Measurements from ENCODE around the gene ZCCHC4.

The ZCCHC4 gene

GRCh38 chr4:25299476-25300203 is 12.9 kb upstream of the ZCCHC4 start (continued):
- TF ChIP-seq ZSCAN18 (tag by site-specific recombination; IDR thresholded peaks at IDR 0.05): no peak
- no peak for TF ChIP-seq ZNF211 (tag by site-specific recombination; IDR thresholded peaks at IDR 0.05; ENCODE audit: low read depth)
- no peak for TF ChIP-seq SP3 (tag by site-specific recombination; IDR thresholded peaks at IDR 0.05)
- no peak for TF ChIP-seq ZNF24 (tag by site-specific recombination; IDR thresholded peaks at IDR 0.05)
- TF ChIP-seq ZFP69B (tag by site-specific recombination; IDR thresholded peaks at IDR 0.05): no peak
- TF ChIP-seq ZNF501 (tag by site-specific recombination; IDR thresholded peaks at IDR 0.05): no peak
- TF ChIP-seq ZNF366 (tag by site-specific recombination; conservative IDR thresholded peaks at IDR 0.05): no peak
- TF ChIP-seq ZNF521 (tag by site-specific recombination; IDR thresholded peaks at IDR 0.05): no peak

- H3K4me1 ChIP-seq (ENCODE audit: control insufficient read depth, insufficient read depth, low read length): no peaks in the 10 kb centered on the region
- no peaks in the 10 kb centered on the region for H3K36me3 ChIP-seq (ENCODE audit: control insufficient read depth in 2 of 2, insufficient read depth in 1 of 2, low read length in 2 of 2)
- CTCF ChIA-PET: interaction anchor here (1.4 kb wide), 1 partner anchor 11 kb away, joined by 4 read pairs; the partner anchor contains the start of gene ZCCHC4
- H3K27ac ChIP-seq (ENCODE audit: extremely low read depth, low read depth, low read length): no peak overlapping the region
- no peak overlapping the region for H3K4me3 ChIP-seq (ENCODE audit: low read depth, low read length)
- no peaks in the 10 kb centered on the region for H3K9me3 ChIP-seq (ENCODE audit: control insufficient read depth, insufficient read depth, low read depth, low read length)
- TF ChIP-seq ZNF292 (tag by site-specific recombination; IDR thresholded peaks at IDR 0.05; ENCODE audit: borderline replicate concordance, low read depth): no peak
- TF ChIP-seq ZNF394 (tag by site-specific recombination; IDR thresholded peaks at IDR 0.05; ENCODE audit: borderline replicate concordance): no peak
- TF ChIP-seq ZNF629 (tag by site-specific recombination; IDR thresholded peaks at IDR 0.05): no peak
- no peak for TF ChIP-seq ZNF837 (tag by site-specific recombination; IDR thresholded peaks at IDR 0.05)
- no peak for TF ChIP-seq ZNF280D (tag by site-specific recombination; IDR thresholded peaks at IDR 0.05)
- TF ChIP-seq ZNF510 (tag by site-specific recombination; IDR thresholded peaks at IDR 0.05; ENCODE audit: insufficient replicate concordance): no peak
- no peak for TF ChIP-seq ZNF416 (tag by site-specific recombination; IDR thresholded peaks at IDR 0.05)
- POLR2A ChIA-PET: no interaction called here
Observed at GRCh38 chr4:25301471-25301870, 11.1 kb upstream of the ZCCHC4 start.

- POLR2A ChIA-PET: no interaction called here
- no peak for TF ChIP-seq ZNF311 (tag by site-specific recombination; IDR thresholded peaks at IDR 0.05; ENCODE audit: borderline replicate concordance)
- no peak for TF ChIP-seq ZBTB11 (tag by site-specific recombination; conservative IDR thresholded peaks at IDR 0.05; ENCODE audit: low read depth)
- TF ChIP-seq ZNF843 (tag by site-specific recombination; IDR thresholded peaks at IDR 0.05): no peak
- no peak for TF ChIP-seq ZNF10 (tag by site-specific recombination; IDR thresholded peaks at IDR 0.05)
- TF ChIP-seq RBAK (tag by site-specific recombination; IDR thresholded peaks at IDR 0.05): no peak
- TF ChIP-seq KLF10 (tag by site-specific recombination; IDR thresholded peaks at IDR 0.05): no peak
- TF ChIP-seq SP3 (tag by site-specific recombination; IDR thresholded peaks at IDR 0.05): no peak
- no peak for TF ChIP-seq ZNF426 (tag by site-specific recombination; IDR thresholded peaks at IDR 0.05)
- no peak for TF ChIP-seq WT1 (tag by site-specific recombination; IDR thresholded peaks at IDR 0.05)
- CTCF ChIA-PET: interaction anchor here (1.4 kb wide), 2 partner anchors 9 to 10 kb away, joined by 4 to 6 read pairs; partner anchors contain the start of gene ZCCHC4
Observed at GRCh38 chr4:25302626-25303025, 9.9 kb upstream of the ZCCHC4 start.

More at GRCh38 chr4:25302626-25303025, 9.9 kb upstream of the ZCCHC4 start:
- H3K4me3 ChIP-seq (ENCODE audit: low read depth, low read length): no peak overlapping the region
- no peaks in the 10 kb centered on the region for H3K4me1 ChIP-seq (ENCODE audit: control insufficient read depth, insufficient read depth, low read length)
- H3K36me3 ChIP-seq (ENCODE audit: control insufficient read depth in 2 of 2, insufficient read depth in 1 of 2, low read length in 2 of 2): no peaks in the 10 kb centered on the region
- H3K27ac ChIP-seq (ENCODE audit: extremely low read depth, low read depth, low read length): no peak overlapping the region
- H3K9me3 ChIP-seq (ENCODE audit: control insufficient read depth, insufficient read depth, low read depth, low read length): no peaks in the 10 kb centered on the region
